CD4-positive, alpha-beta T cell (primary cell): Measurements from ENCODE around the gene RAB24. TPM values are rescaled to one million over a fixed set of nuclear protein-coding genes. Genes with fewer than 3 reads are reported as not detected.

Experiments used
- ATAC-seq: fragments of 200-7000 bp; cut with Tn5 transposase; one replicate; pipeline ENCODE4 v1.10.0; 2022; ENCODE audit warnings: mild to moderate bottlenecking; ENCODE audit not compliant: poor library complexity
- CTCF ChIA-PET: fragments of 350-600 bp; sonication (Branson Sonifier 250); formaldehyde crosslinking; loops from one replicate; lab custom pipeline; 2021; ENCODE audit warnings: antibody characterized with exemption, inconsistent platforms; lab: Charles Lee
- POLR2A ChIA-PET: fragments of 350-600 bp; sonication (Branson Sonifier 250); formaldehyde crosslinking; loops from one replicate; lab custom pipeline; 2021; ENCODE audit warnings: antibody characterized with exemption, inconsistent platforms; lab: Charles Lee
- DNase-seq, 14 experiments: peaks; one replicate each; pipeline ENCODE4 v3.0.0-alpha.2; 2013 to 2020; ENCODE audit warnings: mixed read lengths in 2 of 14
- H3K27ac ChIP-seq, 2 donors: one replicate each; pipeline versions ENCODE4 v1.5.1 to v1.7.0; 2013; ENCODE audit warnings: low read length in 2 of 2, low read depth in 1 of 2, mild to moderate bottlenecking in 1 of 2
- H3K27me3 ChIP-seq, 2 experiments: 1 replicate in 1 of 2; 2 replicates in 1 of 2; pipeline versions ENCODE4 v1.6.1 to v1.7.0; 2013; ENCODE audit warnings: low read length in 2 of 2, control low read depth in 1 of 2, mild to moderate bottlenecking in 1 of 2, moderate library complexity in 1 of 2; ENCODE audit not compliant: insufficient read depth in 2 of 2, control insufficient read depth in 1 of 2
- H3K36me3 ChIP-seq: one replicate; pipeline ENCODE4 v1.6.1; 2013; ENCODE audit warnings: low read length, control low read depth; ENCODE audit not compliant: insufficient read depth
- H3K4me1 ChIP-seq: one replicate; pipeline ENCODE4 v1.6.1; 2013; ENCODE audit warnings: low read length, control low read depth; ENCODE audit not compliant: insufficient read depth
- H3K4me3 ChIP-seq: one replicate; pipeline ENCODE4 v1.5.1; 2013; ENCODE audit warnings: mild to moderate bottlenecking, low read length, moderate library complexity
- H3K9me3 ChIP-seq, 2 experiments: 1 replicate in 1 of 2; 2 replicates in 1 of 2; pipeline versions ENCODE4 v1.6.1 to v1.7.0; 2013; ENCODE audit warnings: low read length in 2 of 2, mild to moderate bottlenecking in 2 of 2, control low read depth in 1 of 2, moderate library complexity in 1 of 2; ENCODE audit not compliant: control insufficient read depth in 1 of 2, insufficient read depth in 1 of 2
- H3K27ac Mint-ChIP-seq: one replicate; pipeline ENCODE4 v1.8.0; 2020; ENCODE audit warnings: mixed read lengths
- H3K27me3 Mint-ChIP-seq: one replicate; pipeline ENCODE4 v1.8.0; 2021; ENCODE audit warnings: mixed read lengths
- H3K36me3 Mint-ChIP-seq: one replicate; pipeline ENCODE4 v1.8.0; 2021; ENCODE audit warnings: low read depth, mixed read lengths
- H3K4me1 Mint-ChIP-seq: one replicate; pipeline ENCODE4 v1.8.0; 2021; ENCODE audit warnings: low read depth, mixed read lengths
- H3K4me3 Mint-ChIP-seq: one replicate; pipeline ENCODE4 v1.8.0; 2020; ENCODE audit warnings: mild to moderate bottlenecking, mixed read lengths
- H3K9me3 Mint-ChIP-seq: one replicate; pipeline ENCODE4 v1.8.0; 2020; ENCODE audit warnings: mixed read lengths
- intact Hi-C, 2 experiments: fragments of 100-400 bp; cut with DNase I in 1 of 2; cut with micrococcal nuclease in 1 of 2; formaldehyde crosslinking; loops; one replicate each; pipeline versions ENCODE4 v1.15.1 to v1.9.0; 2023 to 2025; cut with DNase I, micrococcal nuclease
- total RNA-seq, 174 experiments: library from RNA in 2 of 174; stranded (reverse) in 2 of 174; gene quantifications; one replicate each; pipeline ENCODE4 v1.2.3 and lab custom pipeline; 2021 to 2026
- TF ChIP-seq, protein P1 (sequence below): fragments of 200-600 bp; IDR thresholded peaks from one replicate; pipeline ENCODE4 v1.8.0; 2022; ENCODE audit warnings: antibody characterized with exemption, mild to moderate bottlenecking

Gene RAB24
- total RNA-seq, 2 experiments from 2014 or later = 17.0 to 18.0 TPM

DNA sequence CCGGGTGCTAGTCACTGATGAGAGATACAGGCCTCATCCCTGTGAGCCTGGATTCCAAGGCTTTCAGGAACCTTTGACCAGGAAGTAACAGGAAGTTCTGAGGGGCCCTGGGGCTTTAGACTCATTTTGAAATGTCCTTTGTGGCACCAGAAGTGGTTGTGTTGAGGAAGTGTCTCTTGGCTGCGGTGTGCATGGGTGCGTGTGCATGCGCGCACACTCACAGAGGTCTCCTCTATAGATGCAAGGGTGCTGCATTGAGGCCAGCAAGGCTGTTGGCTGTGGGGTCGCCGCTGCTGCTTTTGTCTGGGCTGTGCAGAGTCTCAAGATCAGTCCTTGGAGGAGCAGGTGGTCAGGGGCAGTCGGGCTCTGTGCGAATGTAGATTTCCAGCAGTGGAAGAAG is 7.6 kb downstream of the RAB24 start:
- Histone ChIP-seq H3K27ac (peak overlapping the region in 1 of 2 donors; percentile 20), H3K36me3 (peaks cover 52% of the 10 kb centered on the region), H3K27me3 (no peaks in the 10 kb centered on the region), H3K9me3 (no peaks in the 10 kb centered on the region), H3K4me3 (no peak overlapping the region), H3K4me1 (peaks cover 35% of the 10 kb centered on the region)
- CTCF ChIA-PET = interaction anchor here (1.0 to 1.3 kb wide), 2 partner anchors 14 to 183 kb away, joined by 3 read pairs; no protein-coding TSS in a partner anchor
- H3K4me1 Mint-ChIP-seq = peaks cover 48% of the 10 kb centered on the region
- TF ChIP-seq, protein P1, sequence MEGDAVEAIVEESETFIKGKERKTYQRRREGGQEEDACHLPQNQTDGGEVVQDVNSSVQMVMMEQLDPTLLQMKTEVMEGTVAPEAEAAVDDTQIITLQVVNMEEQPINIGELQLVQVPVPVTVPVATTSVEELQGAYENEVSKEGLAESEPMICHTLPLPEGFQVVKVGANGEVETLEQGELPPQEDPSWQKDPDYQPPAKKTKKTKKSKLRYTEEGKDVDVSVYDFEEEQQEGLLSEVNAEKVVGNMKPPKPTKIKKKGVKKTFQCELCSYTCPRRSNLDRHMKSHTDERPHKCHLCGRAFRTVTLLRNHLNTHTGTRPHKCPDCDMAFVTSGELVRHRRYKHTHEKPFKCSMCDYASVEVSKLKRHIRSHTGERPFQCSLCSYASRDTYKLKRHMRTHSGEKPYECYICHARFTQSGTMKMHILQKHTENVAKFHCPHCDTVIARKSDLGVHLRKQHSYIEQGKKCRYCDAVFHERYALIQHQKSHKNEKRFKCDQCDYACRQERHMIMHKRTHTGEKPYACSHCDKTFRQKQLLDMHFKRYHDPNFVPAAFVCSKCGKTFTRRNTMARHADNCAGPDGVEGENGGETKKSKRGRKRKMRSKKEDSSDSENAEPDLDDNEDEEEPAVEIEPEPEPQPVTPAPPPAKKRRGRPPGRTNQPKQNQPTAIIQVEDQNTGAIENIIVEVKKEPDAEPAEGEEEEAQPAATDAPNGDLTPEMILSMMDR = no peak
- H3K4me3 Mint-ChIP-seq = peak overlapping the region; percentile 36
- peaks cover 61% of the 10 kb centered on the region for H3K36me3 Mint-ChIP-seq
- intact Hi-C loops = no loop called here
- POLR2A ChIA-PET = interaction anchor here (0.6 to 0.7 kb wide), 2 partner anchors 9 to 208 kb away, joined by 3 read pairs; no protein-coding TSS in a partner anchor
- H3K9me3 Mint-ChIP-seq = no peaks in the 10 kb centered on the region
- DNase-seq (peak in 1 of 14 experiments; percentile 32), ATAC-seq (no peak)
- peak overlapping the region; percentile 78 for H3K27ac Mint-ChIP-seq
- H3K27me3 Mint-ChIP-seq = no peaks in the 10 kb centered on the region

DNA sequence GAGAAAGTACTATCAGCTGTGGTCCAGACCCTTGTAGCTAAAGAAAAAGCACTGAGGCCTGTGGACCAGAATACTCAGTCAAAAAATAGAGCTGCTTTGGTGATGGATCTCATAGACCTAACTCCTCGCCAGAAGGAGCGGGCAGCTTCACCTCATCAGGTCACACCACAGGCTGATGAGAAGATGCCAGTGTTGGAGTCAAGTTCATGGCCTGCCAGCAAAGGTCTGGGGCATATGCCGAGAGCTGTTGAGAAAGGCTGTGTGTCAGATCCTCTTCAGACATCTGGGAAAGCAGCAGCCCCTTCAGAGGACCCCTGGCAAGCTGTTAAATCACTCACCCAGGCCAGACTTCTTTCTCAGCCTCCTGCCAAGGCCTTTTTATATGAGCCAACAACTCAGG is 8.9 kb downstream of the RAB24 start:
- no peak for DNase-seq
- CTCF ChIA-PET = interaction anchor here (0.7 kb wide), 1 partner anchor 37 kb away, joined by 4 read pairs; no protein-coding TSS in a partner anchor
- Mint-ChIP-seq H3K36me3 (peaks cover 66% of the 10 kb centered on the region), H3K4me3 (no peak overlapping the region), H3K4me1 (peaks cover 35% of the 10 kb centered on the region), H3K27me3 (no peaks in the 10 kb centered on the region), H3K27ac (no peak overlapping the region), H3K9me3 (no peaks in the 10 kb centered on the region)
- POLR2A ChIA-PET = no interaction called here
- ATAC-seq = no peak
- peaks cover 22% of the 10 kb centered on the region for H3K4me1 ChIP-seq
- intact Hi-C loops = no loop called here
- H3K27ac ChIP-seq = no peak overlapping the region
- TF ChIP-seq, protein P1 = no peak
- peaks cover 56% of the 10 kb centered on the region for H3K36me3 ChIP-seq
- no peaks in the 10 kb centered on the region for H3K27me3 ChIP-seq
- H3K9me3 ChIP-seq = no peaks in the 10 kb centered on the region
- no peak overlapping the region for H3K4me3 ChIP-seq

DNA sequence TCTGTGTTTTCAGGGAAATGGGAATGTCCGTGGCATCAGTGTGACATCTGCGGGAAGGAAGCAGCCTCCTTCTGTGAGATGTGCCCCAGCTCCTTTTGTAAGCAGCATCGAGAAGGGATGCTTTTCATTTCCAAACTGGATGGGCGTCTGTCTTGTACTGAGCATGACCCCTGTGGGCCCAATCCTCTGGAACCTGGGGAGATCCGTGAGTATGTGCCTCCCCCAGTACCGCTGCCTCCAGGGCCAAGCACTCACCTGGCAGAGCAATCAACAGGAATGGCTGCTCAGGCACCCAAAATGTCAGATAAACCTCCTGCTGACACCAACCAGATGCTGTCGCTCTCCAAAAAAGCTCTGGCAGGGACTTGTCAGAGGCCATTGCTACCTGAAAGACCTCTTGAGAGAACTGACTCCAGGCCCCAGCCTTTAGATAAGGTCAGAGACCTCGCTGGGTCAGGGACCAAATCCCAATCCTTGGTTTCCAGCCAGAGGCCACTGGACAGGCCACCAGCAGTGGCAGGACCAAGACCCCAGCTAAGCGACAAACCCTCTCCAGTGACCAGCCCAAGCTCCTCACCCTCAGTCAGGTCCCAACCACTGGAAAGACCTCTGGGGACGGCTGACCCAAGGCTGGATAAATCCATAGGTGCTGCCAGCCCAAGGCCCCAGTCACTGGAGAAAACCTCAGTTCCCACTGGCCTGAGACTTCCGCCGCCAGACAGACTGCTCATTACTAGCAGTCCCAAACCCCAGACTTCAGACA is 9.5 kb downstream of the RAB24 start:
- Histone ChIP-seq H3K4me3 (no peak overlapping the region), H3K27me3 (no peaks in the 10 kb centered on the region), H3K4me1 (peaks cover 16% of the 10 kb centered on the region), H3K9me3 (no peaks in the 10 kb centered on the region), H3K27ac (no peak overlapping the region), H3K36me3 (peaks cover 62% of the 10 kb centered on the region)
- TF ChIP-seq, protein P1 = no peak
- POLR2A ChIA-PET = no interaction called here
- H3K4me1 Mint-ChIP-seq = peaks cover 29% of the 10 kb centered on the region
- CTCF ChIA-PET = no interaction called here
- no peak overlapping the region for H3K4me3 Mint-ChIP-seq
- peaks cover 73% of the 10 kb centered on the region for H3K36me3 Mint-ChIP-seq
- ATAC-seq = no peak
- no peak for DNase-seq
- intact Hi-C loops = no loop called here
- H3K9me3 Mint-ChIP-seq = no peaks in the 10 kb centered on the region
- H3K27me3 Mint-ChIP-seq = no peaks in the 10 kb centered on the region
- no peak overlapping the region for H3K27ac Mint-ChIP-seq
